ENCODE results near the gene CENPN. TPM values are rescaled to one million over a fixed set of nuclear protein-coding genes. Genes with fewer than 3 reads are reported as not detected.

CENPN gene
- total RNA-seq, 1 donor from 2014 or later: 10.0 TPM

- no peaks in the 10 kb centered on the region for H3K9me3 Mint-ChIP-seq (ENCODE audit: unreplicated experiment)
- peak overlapping the region; percentile 83 for H3K4me3 Mint-ChIP-seq (ENCODE audit: unreplicated experiment)
- peaks cover 18% of the 10 kb centered on the region for H3K4me1 Mint-ChIP-seq (ENCODE audit: unreplicated experiment)
- no peak for TF ChIP-seq CTCF (IDR thresholded peaks at IDR 0.05)
- peak overlapping the region; percentile 66 for H3K27ac Mint-ChIP-seq (ENCODE audit: unreplicated experiment)
- peaks cover 5% of the 10 kb centered on the region for H3K36me3 Mint-ChIP-seq (ENCODE audit: unreplicated experiment)
- peak; percentile 30 for DNase-seq (ENCODE audit: extremely low spot score, unreplicated experiment)
- H3K27me3 Mint-ChIP-seq (ENCODE audit: unreplicated experiment): no peaks in the 10 kb centered on the region
Measured at GRCh38 chr16:81036751-81037350, 29.8 kb downstream of the CENPN start.

DNA sequence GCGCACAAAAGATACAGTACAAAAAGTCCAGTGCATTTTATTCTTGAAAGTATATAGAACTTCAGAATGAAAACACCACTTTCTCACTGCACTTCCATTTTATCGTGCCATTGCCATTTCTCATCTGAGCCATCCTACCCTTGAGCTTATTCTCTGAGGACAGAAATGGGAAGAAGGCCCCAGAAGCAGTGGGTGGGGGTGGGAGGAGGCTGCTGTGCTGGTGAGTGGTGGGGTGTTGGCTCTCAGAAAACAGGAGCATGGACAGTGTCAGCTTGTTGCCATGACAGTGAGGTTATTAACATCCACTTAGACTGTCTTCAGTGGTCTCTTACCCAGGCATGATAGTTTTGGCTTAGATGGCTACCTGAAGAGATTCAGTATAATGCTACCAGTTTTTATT lies 33.1 kb downstream of the CENPN start:
- TF ChIP-seq CTCF (IDR thresholded peaks at IDR 0.05): no peak

DNA sequence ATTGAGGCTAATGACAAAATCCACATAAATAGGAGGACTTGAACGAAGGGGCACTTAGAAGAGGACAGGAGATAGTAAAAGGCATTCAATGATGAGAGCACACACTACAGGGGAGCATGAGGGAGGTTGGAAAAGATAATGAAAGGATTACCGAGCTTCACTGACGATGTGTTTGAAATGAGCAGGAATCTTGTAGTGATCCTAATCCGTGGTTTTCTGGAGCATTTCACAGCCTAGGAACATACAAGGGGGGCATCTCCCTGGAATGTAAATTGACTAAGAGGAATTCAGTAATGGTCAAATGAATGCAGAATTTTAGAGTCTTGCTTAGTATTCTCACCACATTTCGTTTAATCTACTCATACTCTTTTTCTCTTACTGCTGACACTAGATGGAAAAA lies 33.8 kb downstream of the CENPN start:
- TF ChIP-seq CTCF (IDR thresholded peaks at IDR 0.05): no peak
- H3K27me3 Mint-ChIP-seq (ENCODE audit: unreplicated experiment): no peaks in the 10 kb centered on the region
- H3K27ac Mint-ChIP-seq (ENCODE audit: unreplicated experiment): no peak overlapping the region
- H3K36me3 Mint-ChIP-seq (ENCODE audit: unreplicated experiment): peaks cover 42% of the 10 kb centered on the region
- no peak overlapping the region for H3K4me3 Mint-ChIP-seq (ENCODE audit: unreplicated experiment)
- no peaks in the 10 kb centered on the region for H3K9me3 Mint-ChIP-seq (ENCODE audit: unreplicated experiment)
- DNase-seq (ENCODE audit: extremely low spot score, unreplicated experiment): no peak
- H3K4me1 Mint-ChIP-seq (ENCODE audit: unreplicated experiment): peaks cover 15% of the 10 kb centered on the region

More for the DNA sequence above, 33.1 kb downstream of the CENPN start:
- Mint-ChIP-seq H3K27ac (ENCODE audit: unreplicated experiment) (no peak overlapping the region), H3K36me3 (ENCODE audit: unreplicated experiment) (peaks cover 36% of the 10 kb centered on the region), H3K4me1 (ENCODE audit: unreplicated experiment) (peaks cover 18% of the 10 kb centered on the region), H3K4me3 (ENCODE audit: unreplicated experiment) (no peak overlapping the region), H3K27me3 (ENCODE audit: unreplicated experiment) (no peaks in the 10 kb centered on the region), H3K9me3 (ENCODE audit: unreplicated experiment) (no peaks in the 10 kb centered on the region)
- DNase-seq (ENCODE audit: extremely low spot score, unreplicated experiment): no peak

DNA sequence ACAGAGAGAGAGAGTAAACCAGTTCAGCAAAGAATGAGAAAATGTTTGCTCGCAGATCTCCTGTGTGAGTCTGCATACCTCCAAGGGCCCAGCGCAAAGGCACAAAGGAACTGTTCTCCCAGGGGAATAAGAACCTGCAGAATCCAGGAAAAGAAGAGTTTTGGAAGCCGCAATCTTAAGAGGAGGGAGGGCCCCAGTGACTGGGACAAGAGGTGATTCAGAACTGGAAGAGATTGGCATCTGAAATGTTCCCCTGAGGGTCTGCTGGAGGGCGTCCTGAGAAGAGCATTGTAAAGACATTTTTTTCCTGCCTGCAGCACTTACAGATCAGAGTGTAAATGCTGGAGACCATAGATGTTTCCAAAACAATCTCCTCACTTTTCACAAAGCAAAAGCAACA lies 34.7 kb downstream of the CENPN start:
- TF ChIP-seq CTCF (IDR thresholded peaks at IDR 0.05): no peak
- H3K36me3 Mint-ChIP-seq (ENCODE audit: unreplicated experiment): peaks cover 42% of the 10 kb centered on the region
- H3K27me3 Mint-ChIP-seq (ENCODE audit: unreplicated experiment): no peaks in the 10 kb centered on the region
- H3K4me3 Mint-ChIP-seq (ENCODE audit: unreplicated experiment): no peak overlapping the region
- no peak overlapping the region for H3K27ac Mint-ChIP-seq (ENCODE audit: unreplicated experiment)
- H3K4me1 Mint-ChIP-seq (ENCODE audit: unreplicated experiment): peaks cover 12% of the 10 kb centered on the region
- no peak for DNase-seq (ENCODE audit: extremely low spot score, unreplicated experiment)
- no peaks in the 10 kb centered on the region for H3K9me3 Mint-ChIP-seq (ENCODE audit: unreplicated experiment)

DNA sequence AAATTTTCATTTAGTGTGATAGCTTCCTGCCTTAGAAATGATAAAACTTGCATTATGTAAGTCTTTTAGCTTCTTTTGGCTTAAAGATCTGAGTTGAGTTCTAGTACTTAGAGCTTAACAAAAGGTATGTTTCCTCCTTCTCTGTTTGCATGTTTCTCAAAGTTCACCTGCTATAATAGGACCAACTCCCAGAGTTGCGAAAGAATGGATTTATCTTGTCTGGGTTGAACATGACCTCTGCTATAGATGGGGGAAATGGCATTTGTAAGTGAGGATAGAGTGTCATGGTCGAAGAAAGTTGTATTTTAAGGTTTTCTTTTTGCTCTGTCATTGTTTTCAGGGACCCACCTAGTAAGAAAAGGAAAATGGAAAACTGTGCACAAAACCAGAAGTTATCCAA lies 35.8 kb downstream of the CENPN start:
- no peak overlapping the region for H3K4me3 Mint-ChIP-seq (ENCODE audit: unreplicated experiment)
- peaks cover 4% of the 10 kb centered on the region for H3K9me3 Mint-ChIP-seq (ENCODE audit: unreplicated experiment)
- H3K27me3 Mint-ChIP-seq (ENCODE audit: unreplicated experiment): no peaks in the 10 kb centered on the region
- peaks cover 44% of the 10 kb centered on the region for H3K36me3 Mint-ChIP-seq (ENCODE audit: unreplicated experiment)
- no peak for DNase-seq (ENCODE audit: extremely low spot score, unreplicated experiment)
- TF ChIP-seq CTCF (IDR thresholded peaks at IDR 0.05): no peak
- peaks cover 4% of the 10 kb centered on the region for H3K4me1 Mint-ChIP-seq (ENCODE audit: unreplicated experiment)
- H3K27ac Mint-ChIP-seq (ENCODE audit: unreplicated experiment): no peak overlapping the region
